GM19238 (cell line): ENCODE data around the gene ACP1.
"Not testable (repeated sequence)": the region's sequence is repeated elsewhere in the genome, so short reads cannot be mapped to it uniquely, and the experiment has no call there.

Source experiments
- DNase-seq: peaks from one replicate; pipeline ENCODE4 v3.0.0; 2011; ENCODE audit warnings: low spot score; ENCODE audit not compliant: insufficient read length

ACP1 gene

GRCh38 chr2:310994-311393 lies 46.2 kb downstream of the ACP1 start:
- no peak for DNase-seq

GRCh38 chr2:313991-314390 lies 49.2 kb downstream of the ACP1 start:
- no peak for DNase-seq

GRCh38 chr2:314561-315336 lies 50.0 kb downstream of the ACP1 start:
- no peak for DNase-seq

DNA sequence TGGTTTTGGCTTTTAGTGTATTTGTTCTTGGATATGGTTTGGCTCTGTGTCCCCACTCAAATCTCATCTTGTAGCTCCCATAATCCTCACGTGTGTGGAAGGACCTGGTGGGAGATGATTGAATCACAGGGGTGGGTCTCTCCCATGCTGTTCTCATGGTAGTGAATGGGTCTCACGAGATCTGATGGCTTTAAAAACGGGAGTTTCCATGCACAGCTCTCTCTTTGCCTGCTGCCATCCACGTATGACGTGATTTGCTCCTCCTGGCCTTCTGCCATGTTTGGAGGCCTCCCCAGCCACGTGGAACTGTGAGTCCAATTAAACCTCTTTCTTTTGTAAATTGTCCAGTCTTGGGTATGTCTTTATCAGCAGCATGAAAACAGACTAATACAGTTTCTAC lies 51.2 kb downstream of the ACP1 start:
- DNase-seq = not testable (repeated sequence)

DNA sequence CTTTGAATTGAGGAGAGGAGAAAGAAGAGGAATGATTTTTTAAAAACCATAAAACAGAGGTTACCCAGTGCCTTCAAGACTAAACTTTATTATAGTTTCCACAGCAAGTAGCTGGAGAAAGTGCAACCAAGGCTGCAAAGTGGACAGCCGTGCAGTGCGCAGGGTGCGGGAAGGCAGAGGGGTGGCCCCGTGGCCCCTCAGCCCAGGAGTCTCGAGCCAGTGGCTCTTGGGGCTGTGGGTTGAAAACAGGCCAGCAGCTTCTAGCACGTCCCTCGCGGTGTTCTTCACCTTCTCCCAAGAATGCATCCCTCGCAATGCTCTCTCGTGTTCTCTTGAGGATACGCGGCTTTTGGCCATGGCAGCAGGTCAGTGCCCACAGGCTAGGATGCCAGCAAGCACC lies 51.6 kb downstream of the ACP1 start:
- DNase-seq = no peak

- no peak for DNase-seq
These were observed 53.0 kb downstream of the ACP1 start for GRCh38 chr2:317501-318424.

- DNase-seq = no peak
These were observed 54.4 kb downstream of the ACP1 start for GRCh38 chr2:319059-319600.

GRCh38 chr2:320561-320960 lies 55.8 kb downstream of the ACP1 start:
- no peak for DNase-seq

DNA sequence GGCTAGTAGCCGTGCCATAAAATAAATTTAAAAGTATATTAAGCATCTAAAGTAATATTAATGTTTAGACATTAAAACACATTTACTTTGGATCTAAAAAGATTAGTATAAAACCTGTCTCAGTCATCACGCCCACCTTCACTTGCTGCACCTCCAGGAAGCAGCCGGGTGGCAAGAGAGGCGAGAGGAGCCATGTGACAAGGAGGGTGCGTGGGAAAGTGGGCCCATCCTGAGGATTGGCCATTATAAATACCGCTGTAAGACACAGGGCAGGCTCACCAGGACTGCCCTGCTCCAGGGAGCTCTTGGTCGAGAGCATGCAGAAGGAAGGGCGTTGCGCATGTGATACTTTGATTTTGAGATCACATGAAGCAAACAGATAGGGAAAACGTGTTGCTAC lies 57.6 kb downstream of the ACP1 start:
- DNase-seq = no peak

DNA sequence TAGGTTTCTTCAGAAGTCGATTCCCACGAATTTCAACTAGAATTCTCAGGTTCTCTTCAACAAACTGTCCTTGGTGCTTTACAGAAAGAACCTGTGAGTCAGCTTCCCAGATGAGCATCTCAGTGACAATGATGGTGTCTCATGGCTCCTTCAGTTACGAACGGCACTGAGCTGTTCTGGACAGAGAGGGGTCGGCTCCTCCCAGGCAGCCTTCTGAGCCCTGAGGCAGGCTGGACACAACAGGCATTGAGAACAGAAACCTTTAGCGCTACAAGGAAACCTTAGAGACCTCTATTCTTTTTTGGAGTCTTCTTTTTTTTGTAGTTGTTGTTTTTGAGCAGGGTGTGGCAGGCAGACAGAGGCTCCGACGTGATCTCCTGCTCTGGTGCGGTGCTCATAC lies 58.3 kb downstream of the ACP1 start:
- no peak for DNase-seq
